H1 (cell line): ENCODE results near the gene NDUFA11.

Source experiments
- TCF12 ChIP-seq: IDR thresholded peaks from 2 replicates; pipeline ENCODE4 v1.6.1; 2011; ENCODE audit warnings: low read depth, mild to moderate bottlenecking, low read length
- TF ChIP-seq, protein P1 (sequence below): IDR thresholded peaks from 2 replicates; pipeline ENCODE4 v1.6.1; 2012; ENCODE audit warnings: inconsistent platforms
- TF ChIP-seq, protein P2 (sequence below), 3 experiments: IDR thresholded peaks; 1 replicate in 2 of 3; 2 replicates in 1 of 3; pipeline versions ENCODE4 v1.5.1 to v1.6.1; 2011; ENCODE audit warnings: low read length in 3 of 3, mild to moderate bottlenecking in 3 of 3, inconsistent platforms in 2 of 3, low read depth in 1 of 3, moderate library complexity in 1 of 3; ENCODE audit not compliant: insufficient read depth in 1 of 3; ENCODE audit errors: control extremely low read depth in 1 of 3

DNA sequence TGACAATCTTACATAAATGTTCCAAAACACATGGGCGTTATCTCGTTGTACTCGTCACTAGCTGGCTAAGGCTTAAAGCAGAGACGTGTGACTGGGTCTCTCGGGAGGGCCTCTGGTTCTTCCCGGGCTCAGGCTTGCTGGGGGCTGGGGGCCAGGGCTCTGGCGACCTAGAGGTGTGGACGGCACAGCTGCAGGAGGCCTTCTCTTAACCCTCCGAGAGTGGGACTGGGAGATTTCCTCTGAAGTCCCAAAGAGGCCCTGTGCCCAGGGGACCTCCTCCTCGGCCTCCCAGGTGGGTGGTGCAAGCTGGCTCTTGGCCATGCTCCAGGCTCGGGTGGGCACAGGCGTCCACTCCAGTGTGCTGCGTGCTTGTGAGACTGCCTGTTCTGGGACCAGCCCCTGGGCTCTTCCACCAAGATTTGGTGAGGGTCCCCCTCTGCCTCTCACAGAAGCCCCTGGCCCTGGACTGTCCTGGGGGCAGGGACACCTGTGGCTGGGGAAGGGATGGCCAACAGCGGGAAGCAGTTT lies 12.7 kb upstream of the NDUFA11 start:
- TF ChIP-seq, protein P1, sequence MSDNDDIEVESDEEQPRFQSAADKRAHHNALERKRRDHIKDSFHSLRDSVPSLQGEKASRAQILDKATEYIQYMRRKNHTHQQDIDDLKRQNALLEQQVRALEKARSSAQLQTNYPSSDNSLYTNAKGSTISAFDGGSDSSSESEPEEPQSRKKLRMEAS, result no peak
- no peak for TF ChIP-seq TCF12
- TF ChIP-seq, protein P2, sequence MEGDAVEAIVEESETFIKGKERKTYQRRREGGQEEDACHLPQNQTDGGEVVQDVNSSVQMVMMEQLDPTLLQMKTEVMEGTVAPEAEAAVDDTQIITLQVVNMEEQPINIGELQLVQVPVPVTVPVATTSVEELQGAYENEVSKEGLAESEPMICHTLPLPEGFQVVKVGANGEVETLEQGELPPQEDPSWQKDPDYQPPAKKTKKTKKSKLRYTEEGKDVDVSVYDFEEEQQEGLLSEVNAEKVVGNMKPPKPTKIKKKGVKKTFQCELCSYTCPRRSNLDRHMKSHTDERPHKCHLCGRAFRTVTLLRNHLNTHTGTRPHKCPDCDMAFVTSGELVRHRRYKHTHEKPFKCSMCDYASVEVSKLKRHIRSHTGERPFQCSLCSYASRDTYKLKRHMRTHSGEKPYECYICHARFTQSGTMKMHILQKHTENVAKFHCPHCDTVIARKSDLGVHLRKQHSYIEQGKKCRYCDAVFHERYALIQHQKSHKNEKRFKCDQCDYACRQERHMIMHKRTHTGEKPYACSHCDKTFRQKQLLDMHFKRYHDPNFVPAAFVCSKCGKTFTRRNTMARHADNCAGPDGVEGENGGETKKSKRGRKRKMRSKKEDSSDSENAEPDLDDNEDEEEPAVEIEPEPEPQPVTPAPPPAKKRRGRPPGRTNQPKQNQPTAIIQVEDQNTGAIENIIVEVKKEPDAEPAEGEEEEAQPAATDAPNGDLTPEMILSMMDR (IDR thresholded peaks at IDR 0.05; ENCODE audit: control extremely low read depth in 1 of 3, insufficient read depth in 1 of 3, low read depth in 1 of 3, low read length in 3 of 3), result no peak
